CD4-positive, alpha-beta T cell treated with Interleukin-1 beta for 1 hour (primary cell): ENCODE measurements around the gene P2RX1.

Experiments
- DNase-seq, 2 donors: peaks; one replicate each; pipeline ENCODE4 v3.0.0-alpha.2; 2020 to 2022

P2RX1 gene

GRCh38 chr17:3903051-3903825, 13.0 kb downstream of the P2RX1 start:
- no peak for DNase-seq

- no peak for DNase-seq
Observed at GRCh38 chr17:3900646-3901045, 15.6 kb downstream of the P2RX1 start.

- DNase-seq, result no peak
Observed at GRCh38 chr17:3897731-3898130, 18.5 kb downstream of the P2RX1 start.

GRCh38 chr17:3896968-3897235, 19.4 kb downstream of the P2RX1 start:
- no peak for DNase-seq

GRCh38 chr17:3896108-3896967, 19.9 kb downstream of the P2RX1 start:
- DNase-seq, result no peak

GRCh38 chr17:3895354-3895753, 20.9 kb downstream of the P2RX1 start:
- DNase-seq, result no peak

GRCh38 chr17:3894911-3895343, 21.3 kb downstream of the P2RX1 start:
- no peak for DNase-seq

GRCh38 chr17:3894188-3894587, 22.1 kb downstream of the P2RX1 start:
- DNase-seq, result no peak

GRCh38 chr17:3893720-3894116, 22.5 kb downstream of the P2RX1 start:
- no peak for DNase-seq

- peak; percentile 89 to 91 for DNase-seq
Observed at GRCh38 chr17:3893003-3893719, 23.1 kb downstream of the P2RX1 start, which contains the start of gene CAMKK1. Gene CAMKK1, minus strand, starts transcription at chr17:3893053. Its CDS starts 7,366 bp downstream, at chr17:3885687.

GRCh38 chr17:3892095-3892998, 23.9 kb downstream of the P2RX1 start:
- DNase-seq, result peak; percentile 84 to 87

- no peak for DNase-seq
Observed at GRCh38 chr17:3891626-3892094, 24.6 kb downstream of the P2RX1 start.

- no peak for DNase-seq
Observed at GRCh38 chr17:3890878-3891219, 25.4 kb downstream of the P2RX1 start.

- peak in 1 of 2 donors; percentile 35 for DNase-seq
Observed at GRCh38 chr17:3890082-3890877, 26.0 kb downstream of the P2RX1 start.

GRCh38 chr17:3889325-3890012, 26.8 kb downstream of the P2RX1 start:
- no peak for DNase-seq

- DNase-seq, result no peak
Observed at GRCh38 chr17:3888343-3889171, 27.7 kb downstream of the P2RX1 start.

- DNase-seq, result no peak
Observed at GRCh38 chr17:3887804-3888203, 28.5 kb downstream of the P2RX1 start.

- no peak for DNase-seq
Observed at GRCh38 chr17:3887394-3887793, 28.9 kb downstream of the P2RX1 start.

- peak; percentile 18 to 48 for DNase-seq
Observed at GRCh38 chr17:3886776-3887175, 29.5 kb downstream of the P2RX1 start.

- DNase-seq, result no peak
Observed at GRCh38 chr17:3885970-3886369, 30.3 kb downstream of the P2RX1 start.
